Osteoblast (primary cell): Measurements from ENCODE around the gene ACTR3C. TPM values are rescaled to one million over a fixed set of nuclear protein-coding genes. Genes with fewer than 3 reads are reported as not detected.

Experiments
- DNase-seq: peaks from one replicate; pipeline ENCODE4 v3.0.0; 2011; ENCODE audit warnings: low spot score, mixed read lengths; ENCODE audit not compliant: insufficient read length; ENCODE audit errors: missing footprints
- H2AFZ ChIP-seq: 2 replicates; pipeline ENCODE4 v1.6.0; 2011; ENCODE audit warnings: mild to moderate bottlenecking, low read length
- H3K27ac ChIP-seq: 2 replicates; pipeline ENCODE4 v1.5.1; 2011; ENCODE audit warnings: mild to moderate bottlenecking, low read depth, low read length, moderate library complexity
- H3K27me3 ChIP-seq: 2 replicates; pipeline ENCODE4 v1.6.0; 2012; ENCODE audit warnings: mild to moderate bottlenecking, control low read depth, inconsistent platforms, low read length, moderate library complexity; ENCODE audit not compliant: insufficient read depth
- H3K36me3 ChIP-seq: 2 replicates; pipeline ENCODE4 v1.5.1; 2011; ENCODE audit warnings: mild to moderate bottlenecking, low read length, control low read depth, moderate library complexity; ENCODE audit not compliant: insufficient read depth
- H3K4me1 ChIP-seq: 2 replicates; pipeline ENCODE4 v1.5.1; 2011; ENCODE audit warnings: mild to moderate bottlenecking, low read length, control low read depth, moderate library complexity; ENCODE audit not compliant: insufficient read depth
- H3K4me2 ChIP-seq: 2 replicates; pipeline ENCODE4 v1.6.0; 2011; ENCODE audit warnings: mild to moderate bottlenecking, low read length; ENCODE audit not compliant: insufficient read depth
- H3K4me3 ChIP-seq: fragments of 200-600 bp; sonication (generic); 3 replicates; pipeline ENCODE4 v1.5.1; 2012; ENCODE audit warnings: mild to moderate bottlenecking, low read length, inconsistent platforms; ENCODE audit not compliant: insufficient read depth
- H3K79me2 ChIP-seq: 2 replicates; pipeline ENCODE4 v1.6.0; 2012; ENCODE audit warnings: mild to moderate bottlenecking, low read length, control low read depth, inconsistent platforms; ENCODE audit not compliant: insufficient read depth
- H3K9me3 ChIP-seq: 2 replicates; pipeline ENCODE4 v1.5.1; 2011; ENCODE audit warnings: low read depth, low read length, control low read depth
- H4K20me1 ChIP-seq: 2 replicates; pipeline ENCODE4 v1.6.0; 2012; ENCODE audit warnings: mild to moderate bottlenecking, low read length, control low read depth; ENCODE audit not compliant: insufficient read depth
- total RNA-seq: library from RNA; depleted of rRNA; stranded (reverse); fragments of >200 nt; gene quantifications from 2 replicates; pipeline ENCODE4 v1.2.3, GENCODE V29; 2012
- TF ChIP-seq, protein P1 (sequence below): IDR thresholded peaks from 2 replicates; pipeline ENCODE4 v1.5.1; 2011; ENCODE audit warnings: mild to moderate bottlenecking, low read depth, low read length, moderate library complexity; ENCODE audit errors: extremely low read depth

The ACTR3C gene
- 1.8 and 3.8 TPM in 2 replicates for total RNA-seq

DNA sequence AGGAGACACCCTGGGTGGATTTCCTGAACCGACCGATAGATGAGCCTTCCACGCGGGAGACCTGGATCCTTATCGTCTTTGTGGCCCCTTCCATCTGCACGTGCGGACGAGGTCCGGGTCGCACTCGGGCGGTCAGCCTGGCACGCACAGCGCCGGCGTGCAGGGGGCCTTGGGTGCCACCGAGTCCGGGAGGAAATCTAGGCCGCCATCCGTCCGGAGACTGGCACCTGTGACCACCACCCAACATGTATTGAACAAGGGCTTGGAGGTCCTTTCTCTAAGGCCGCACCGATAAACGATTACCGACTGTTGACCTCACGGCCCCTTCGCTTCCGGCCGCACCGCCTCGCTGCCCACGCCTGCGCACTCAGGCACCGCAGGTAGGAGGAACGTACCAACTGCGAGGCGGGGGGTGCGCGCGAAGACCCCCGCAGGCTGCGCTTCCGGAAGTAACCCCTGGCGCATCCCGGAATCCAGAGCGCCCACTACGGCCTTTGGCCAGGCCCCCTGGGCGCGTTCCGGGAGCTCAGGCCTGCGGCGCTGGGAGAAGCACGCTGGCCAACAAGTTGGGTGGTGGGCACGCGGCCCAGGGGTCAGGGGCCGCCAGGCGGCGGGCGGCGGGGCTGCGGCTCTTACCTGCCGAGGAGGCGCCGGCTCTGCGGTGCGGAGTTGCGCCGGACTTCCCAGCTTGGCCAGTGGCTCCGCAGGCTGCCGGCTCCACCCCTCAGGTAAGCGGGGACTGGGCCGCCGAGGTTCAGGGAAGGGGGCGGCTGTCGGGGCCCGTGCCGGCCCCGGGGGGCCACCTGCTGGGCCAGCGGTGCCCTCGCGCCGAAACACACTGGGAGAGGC lies at the start of gene ACTR3C, which contains the start of gene LRRC61:
Gene ACTR3C, minus strand, starts transcription at position 713 of the 849 bp plus-strand sequence. CDS start 28,249 bp downstream, outside the sequence.
Gene LRRC61, plus strand, starts transcription at position 523 of the 849 bp plus-strand sequence. CDS start 13,507 bp downstream, outside the sequence.
- H3K27ac ChIP-seq, result no peak within 1 kb of the TSS
- TF ChIP-seq, protein P1, sequence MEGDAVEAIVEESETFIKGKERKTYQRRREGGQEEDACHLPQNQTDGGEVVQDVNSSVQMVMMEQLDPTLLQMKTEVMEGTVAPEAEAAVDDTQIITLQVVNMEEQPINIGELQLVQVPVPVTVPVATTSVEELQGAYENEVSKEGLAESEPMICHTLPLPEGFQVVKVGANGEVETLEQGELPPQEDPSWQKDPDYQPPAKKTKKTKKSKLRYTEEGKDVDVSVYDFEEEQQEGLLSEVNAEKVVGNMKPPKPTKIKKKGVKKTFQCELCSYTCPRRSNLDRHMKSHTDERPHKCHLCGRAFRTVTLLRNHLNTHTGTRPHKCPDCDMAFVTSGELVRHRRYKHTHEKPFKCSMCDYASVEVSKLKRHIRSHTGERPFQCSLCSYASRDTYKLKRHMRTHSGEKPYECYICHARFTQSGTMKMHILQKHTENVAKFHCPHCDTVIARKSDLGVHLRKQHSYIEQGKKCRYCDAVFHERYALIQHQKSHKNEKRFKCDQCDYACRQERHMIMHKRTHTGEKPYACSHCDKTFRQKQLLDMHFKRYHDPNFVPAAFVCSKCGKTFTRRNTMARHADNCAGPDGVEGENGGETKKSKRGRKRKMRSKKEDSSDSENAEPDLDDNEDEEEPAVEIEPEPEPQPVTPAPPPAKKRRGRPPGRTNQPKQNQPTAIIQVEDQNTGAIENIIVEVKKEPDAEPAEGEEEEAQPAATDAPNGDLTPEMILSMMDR, result no peak
- H3K79me2 ChIP-seq, result no peaks in the 10 kb centered on the region
- H2AFZ ChIP-seq, result peak within 1 kb of the TSS; percentile 72
- H3K4me2 ChIP-seq, result peak within 1 kb of the TSS; percentile 39
- H3K9me3 ChIP-seq, result no peaks in the 10 kb centered on the region
- peak within 1 kb of the TSS; percentile 57 for H3K4me3 ChIP-seq
- no peaks in the 10 kb centered on the region for H3K27me3 ChIP-seq
- no peaks in the 10 kb centered on the region for H4K20me1 ChIP-seq
- peak; percentile 59 for DNase-seq
- no peaks in the 10 kb centered on the region for H3K4me1 ChIP-seq
- H3K36me3 ChIP-seq, result no peaks in the 10 kb centered on the region

DNA sequence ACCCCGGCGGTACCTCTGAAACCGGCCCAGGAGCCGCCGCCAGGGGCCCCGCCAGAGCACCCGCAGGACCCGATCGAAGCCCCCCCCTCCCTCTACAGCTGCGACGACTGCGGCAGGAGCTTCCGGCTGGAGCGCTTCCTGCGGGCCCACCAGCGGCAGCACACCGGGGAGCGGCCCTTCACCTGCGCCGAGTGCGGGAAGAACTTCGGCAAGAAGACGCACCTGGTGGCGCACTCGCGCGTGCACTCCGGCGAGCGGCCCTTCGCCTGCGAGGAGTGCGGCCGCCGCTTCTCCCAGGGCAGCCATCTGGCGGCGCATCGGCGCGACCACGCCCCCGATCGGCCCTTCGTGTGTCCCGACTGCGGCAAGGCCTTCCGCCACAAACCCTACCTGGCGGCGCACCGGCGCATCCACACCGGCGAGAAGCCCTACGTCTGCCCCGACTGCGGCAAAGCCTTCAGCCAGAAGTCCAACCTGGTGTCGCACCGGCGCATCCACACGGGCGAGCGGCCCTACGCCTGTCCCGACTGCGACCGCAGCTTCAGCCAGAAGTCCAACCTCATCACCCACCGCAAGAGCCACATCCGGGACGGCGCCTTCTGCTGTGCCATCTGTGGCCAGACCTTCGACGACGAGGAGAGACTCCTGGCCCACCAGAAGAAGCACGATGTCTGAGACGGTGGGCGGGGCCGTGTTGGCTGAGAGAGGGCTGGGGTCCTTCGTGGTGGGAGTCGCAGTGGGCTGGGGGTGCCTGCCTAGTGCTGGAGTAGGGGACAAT lies 49.1 kb upstream of the ACTR3C start:
- Histone ChIP-seq H3K79me2 (peaks cover 51% of the 10 kb centered on the region), H3K9me3 (no peaks in the 10 kb centered on the region), H3K4me3 (no peak overlapping the region), H3K36me3 (peaks cover 28% of the 10 kb centered on the region), H4K20me1 (peaks cover 27% of the 10 kb centered on the region), H3K4me1 (peaks cover 24% of the 10 kb centered on the region), H2AFZ (no peak overlapping the region), H3K27ac (no peak overlapping the region), H3K27me3 (no peaks in the 10 kb centered on the region), H3K4me2 (no peak overlapping the region)
- TF ChIP-seq, protein P1, result no peak
- DNase-seq, result peak; percentile 39

DNA sequence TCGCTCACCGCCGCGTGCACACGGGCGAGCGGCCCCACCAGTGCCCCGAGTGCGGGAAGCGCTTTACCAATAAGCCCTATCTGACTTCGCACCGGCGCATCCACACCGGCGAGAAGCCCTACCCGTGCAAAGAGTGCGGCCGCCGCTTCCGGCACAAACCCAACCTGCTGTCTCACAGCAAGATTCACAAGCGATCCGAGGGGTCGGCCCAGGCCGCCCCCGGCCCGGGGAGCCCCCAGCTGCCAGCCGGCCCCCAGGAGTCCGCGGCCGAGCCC lies 48.6 kb upstream of the ACTR3C start:
- H3K9me3 ChIP-seq, result no peaks in the 10 kb centered on the region
- peaks cover 51% of the 10 kb centered on the region for H3K79me2 ChIP-seq
- H2AFZ ChIP-seq, result no peak overlapping the region
- H3K4me1 ChIP-seq, result peaks cover 24% of the 10 kb centered on the region
- H3K27ac ChIP-seq, result no peak overlapping the region
- peak; percentile 62 for DNase-seq
- peaks cover 27% of the 10 kb centered on the region for H4K20me1 ChIP-seq
- no peak overlapping the region for H3K4me2 ChIP-seq
- no peaks in the 10 kb centered on the region for H3K27me3 ChIP-seq
- peaks cover 28% of the 10 kb centered on the region for H3K36me3 ChIP-seq
- no peak overlapping the region for H3K4me3 ChIP-seq
- TF ChIP-seq, protein P1, result no peak
